ENCODE measurements around the gene KIAA0513.
"Not testable (repeated sequence)": the region's sequence is repeated elsewhere in the genome, so short reads cannot be mapped to it uniquely, and the experiment has no call there.

The KIAA0513 gene

DNA sequence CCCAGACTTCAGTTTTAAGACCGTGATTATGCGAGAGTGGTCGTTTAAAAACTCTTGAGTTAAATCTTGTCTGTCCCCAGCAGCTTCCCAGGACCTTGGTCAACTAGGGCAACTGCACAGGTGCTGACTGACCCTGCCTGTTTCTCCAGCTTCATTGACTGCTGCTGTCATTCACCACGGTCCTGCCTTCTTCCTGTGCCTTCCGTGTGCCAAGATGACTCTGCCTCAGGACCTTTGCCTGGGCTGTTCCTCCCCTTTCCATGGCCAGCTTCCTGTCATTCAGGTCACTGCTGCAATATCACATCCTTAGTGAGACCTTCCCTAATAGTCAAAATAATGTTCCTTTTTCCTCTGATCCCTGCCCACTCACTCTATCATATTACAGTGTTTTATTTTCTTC, 3.9 kb downstream of the KIAA0513 start:
- no peak for DNase-seq

DNA sequence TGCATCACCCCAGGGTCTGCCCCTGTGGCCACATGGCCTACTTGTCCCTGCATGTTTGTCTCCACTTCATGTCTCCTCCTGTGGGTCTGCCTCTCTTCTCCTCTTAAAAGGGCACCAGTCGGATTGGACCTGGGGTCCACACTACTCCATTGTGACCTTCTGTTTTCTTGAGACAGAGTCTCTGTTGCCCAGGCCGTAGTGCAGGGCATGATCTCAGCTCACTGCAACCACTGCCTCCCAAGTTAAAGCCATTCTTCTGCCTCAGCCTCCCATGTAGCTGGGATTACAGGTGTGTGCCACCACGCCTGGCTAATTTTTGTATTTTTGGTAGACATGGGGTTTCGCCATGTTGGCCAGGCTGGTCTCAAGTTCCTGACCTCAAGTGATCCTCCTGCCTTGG, 4.6 kb downstream of the KIAA0513 start:
- DNase-seq, result not testable (repeated sequence)

GRCh38 chr16:85033171-85033570, 5.6 kb downstream of the KIAA0513 start:
- no peak for DNase-seq

DNA sequence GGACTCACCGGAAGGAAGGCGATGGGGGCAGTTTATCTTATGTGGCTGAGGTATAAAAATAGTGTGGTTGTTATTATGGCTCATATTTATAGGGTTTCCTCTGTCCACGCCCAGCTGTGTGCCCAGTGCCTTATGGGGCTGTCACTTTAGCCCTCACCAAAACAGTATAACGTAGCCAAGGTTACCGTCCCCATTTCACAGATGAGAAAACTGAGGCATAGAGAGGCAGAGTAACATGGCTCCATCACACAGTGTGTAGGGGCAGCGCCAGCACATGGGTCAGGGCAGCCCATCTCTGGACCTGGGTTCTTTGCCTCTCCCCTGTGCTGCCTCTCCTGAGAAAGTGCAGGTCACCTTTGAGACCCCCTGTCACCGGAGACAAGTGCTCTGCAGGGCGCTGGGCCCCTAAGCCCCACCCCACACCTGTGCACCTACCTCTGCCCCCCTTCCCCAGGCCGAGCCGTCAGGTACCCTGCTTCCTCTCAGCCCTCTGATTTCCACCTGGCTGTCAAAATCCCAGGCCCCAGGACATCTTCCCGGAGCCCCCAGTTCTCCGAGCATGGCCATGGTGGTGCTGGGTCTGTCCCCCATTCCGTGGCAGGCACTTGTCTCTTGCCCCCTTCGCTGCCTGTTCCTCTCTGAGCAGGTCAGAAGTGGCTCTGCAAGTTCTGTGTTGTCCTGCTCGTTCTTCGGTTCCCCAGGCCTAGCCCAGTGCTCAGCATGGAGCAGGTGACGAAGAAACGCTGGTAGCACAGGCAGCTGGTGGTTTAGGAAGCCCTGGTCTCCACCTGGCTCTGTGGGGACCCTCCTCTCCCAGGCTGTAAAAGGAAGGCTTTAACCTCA, 7.2 kb downstream of the KIAA0513 start:
- no peak for DNase-seq

GRCh38 chr16:85036236-85037049, 8.8 kb downstream of the KIAA0513 start:
- DNase-seq, result no peak

- no peak for DNase-seq
These were observed 9.4 kb downstream of the KIAA0513 start for GRCh38 chr16:85037050-85037410.

DNA sequence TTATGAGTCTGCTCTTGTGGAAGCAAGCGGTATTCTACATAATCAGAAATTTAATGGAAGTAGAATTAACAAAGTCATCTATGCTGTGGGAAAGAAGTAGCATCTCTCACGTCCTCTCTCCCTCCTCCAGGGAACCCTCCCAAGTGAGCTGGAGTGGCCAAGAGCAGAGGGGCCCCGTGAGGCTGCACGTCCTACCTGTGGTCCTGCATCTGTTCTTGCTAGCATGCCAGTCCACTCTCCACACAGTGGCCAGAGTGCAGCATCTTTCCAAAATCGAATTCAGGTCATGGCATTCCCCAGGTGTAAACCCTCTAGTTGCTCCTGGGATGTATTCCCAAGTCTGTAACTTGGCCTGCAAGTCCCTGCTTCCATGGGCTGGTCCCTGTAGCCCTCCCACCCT, 10.1 kb downstream of the KIAA0513 start:
- DNase-seq, result no peak

DNA sequence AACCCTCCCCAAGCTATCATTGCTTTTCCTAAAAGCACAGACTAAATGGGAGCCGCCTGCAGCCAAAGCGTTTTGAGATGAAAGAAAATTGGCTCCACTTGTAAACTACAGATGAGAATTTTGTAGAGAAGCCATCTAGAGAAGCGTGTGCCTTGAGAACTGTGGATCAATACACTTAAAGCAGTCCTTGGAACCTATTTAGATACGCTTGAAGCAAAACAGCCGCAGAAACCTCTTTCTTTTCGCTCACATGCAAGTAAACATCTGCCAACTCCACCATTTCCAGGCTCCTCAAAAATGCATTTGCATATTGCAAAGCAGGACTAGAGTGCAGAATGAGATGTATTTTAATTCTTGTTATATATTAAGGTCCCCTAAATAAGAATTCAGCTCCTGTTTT, 13.1 kb downstream of the KIAA0513 start:
- DNase-seq, result no peak

GRCh38 chr16:85041219-85042166, 13.9 kb downstream of the KIAA0513 start:
- no peak for DNase-seq

DNA sequence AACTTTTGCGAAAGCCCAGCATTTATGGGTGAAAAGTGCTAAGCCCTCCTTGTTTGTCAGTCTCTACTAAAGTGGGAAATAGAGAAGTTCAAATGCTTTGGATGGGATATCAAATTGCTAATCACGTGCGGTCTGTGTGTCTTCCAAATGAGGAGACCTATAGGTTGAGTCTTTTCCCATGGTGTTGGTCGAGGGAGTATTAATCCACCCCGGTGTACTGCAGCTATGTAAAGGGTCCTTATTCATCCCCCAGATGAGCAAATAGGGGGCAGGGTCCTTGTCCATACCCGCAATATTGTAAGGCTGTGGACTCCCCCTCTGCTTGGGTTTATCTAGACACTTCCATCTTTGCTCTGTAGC, 14.6 kb downstream of the KIAA0513 start:
- no peak for DNase-seq

DNA sequence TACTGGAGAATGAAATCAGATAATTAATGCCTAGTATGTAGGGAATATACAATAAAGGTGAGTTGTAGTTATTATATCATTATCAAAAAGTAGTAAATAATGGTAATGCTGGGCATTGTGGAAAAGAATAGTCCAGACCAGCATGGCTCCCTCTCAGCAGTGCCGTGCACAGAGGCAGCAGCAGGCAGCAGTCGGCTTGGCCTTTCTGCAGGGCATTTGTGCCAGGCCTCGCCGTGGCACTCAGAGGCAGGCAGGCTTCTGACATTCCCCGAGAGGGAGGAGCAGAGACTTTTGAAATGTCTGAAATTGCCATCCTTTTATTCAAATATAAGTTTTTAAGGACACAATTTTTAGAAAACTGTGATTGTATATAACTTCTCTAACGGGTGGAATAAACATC, 15.0 kb downstream of the KIAA0513 start:
- DNase-seq, result no peak

- no peak for DNase-seq
These were observed 17.5 kb downstream of the KIAA0513 start for GRCh38 chr16:85045077-85045476.

DNA sequence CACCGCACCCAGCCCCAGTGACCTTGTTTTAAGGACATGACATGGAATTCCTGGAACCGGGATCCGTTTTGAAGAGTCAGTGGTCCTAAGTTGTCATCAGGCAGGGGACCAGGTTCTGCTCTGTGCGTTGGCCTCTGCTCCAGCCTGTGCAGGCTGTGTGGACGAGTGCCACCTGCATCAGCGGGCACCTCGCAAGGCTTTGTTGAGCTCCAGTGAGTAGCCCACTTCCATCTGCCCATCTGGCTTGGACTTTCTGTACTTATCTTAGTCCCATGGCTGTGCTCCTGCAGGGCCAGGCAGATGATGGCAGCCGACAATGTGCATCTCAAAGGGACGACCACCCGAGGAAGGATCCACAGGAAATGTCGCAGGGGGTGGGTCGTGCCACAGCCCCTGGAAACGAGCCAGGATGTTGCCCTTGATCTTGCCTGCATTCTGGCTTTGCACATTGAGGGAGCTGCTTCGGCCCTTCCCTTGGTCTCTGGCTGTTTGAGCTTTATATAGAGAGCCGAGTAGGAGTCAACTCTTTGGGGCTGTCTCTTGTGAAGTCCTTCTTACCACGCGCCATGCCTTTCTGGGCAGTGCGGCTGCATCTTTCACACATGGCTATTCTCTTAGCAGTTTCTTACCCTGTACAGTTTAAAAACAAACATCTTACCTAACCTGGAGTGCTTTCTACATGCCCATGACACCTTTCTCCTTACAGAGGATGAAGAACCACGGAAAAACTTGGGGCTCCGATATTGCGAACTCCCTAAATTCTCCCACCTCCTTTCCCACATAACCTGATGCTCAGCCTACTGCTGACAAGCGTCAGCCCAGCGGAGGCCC, 18.3 kb downstream of the KIAA0513 start:
- DNase-seq, result no peak

GRCh38 chr16:85046472-85046916, 18.9 kb downstream of the KIAA0513 start:
- no peak for DNase-seq

DNA sequence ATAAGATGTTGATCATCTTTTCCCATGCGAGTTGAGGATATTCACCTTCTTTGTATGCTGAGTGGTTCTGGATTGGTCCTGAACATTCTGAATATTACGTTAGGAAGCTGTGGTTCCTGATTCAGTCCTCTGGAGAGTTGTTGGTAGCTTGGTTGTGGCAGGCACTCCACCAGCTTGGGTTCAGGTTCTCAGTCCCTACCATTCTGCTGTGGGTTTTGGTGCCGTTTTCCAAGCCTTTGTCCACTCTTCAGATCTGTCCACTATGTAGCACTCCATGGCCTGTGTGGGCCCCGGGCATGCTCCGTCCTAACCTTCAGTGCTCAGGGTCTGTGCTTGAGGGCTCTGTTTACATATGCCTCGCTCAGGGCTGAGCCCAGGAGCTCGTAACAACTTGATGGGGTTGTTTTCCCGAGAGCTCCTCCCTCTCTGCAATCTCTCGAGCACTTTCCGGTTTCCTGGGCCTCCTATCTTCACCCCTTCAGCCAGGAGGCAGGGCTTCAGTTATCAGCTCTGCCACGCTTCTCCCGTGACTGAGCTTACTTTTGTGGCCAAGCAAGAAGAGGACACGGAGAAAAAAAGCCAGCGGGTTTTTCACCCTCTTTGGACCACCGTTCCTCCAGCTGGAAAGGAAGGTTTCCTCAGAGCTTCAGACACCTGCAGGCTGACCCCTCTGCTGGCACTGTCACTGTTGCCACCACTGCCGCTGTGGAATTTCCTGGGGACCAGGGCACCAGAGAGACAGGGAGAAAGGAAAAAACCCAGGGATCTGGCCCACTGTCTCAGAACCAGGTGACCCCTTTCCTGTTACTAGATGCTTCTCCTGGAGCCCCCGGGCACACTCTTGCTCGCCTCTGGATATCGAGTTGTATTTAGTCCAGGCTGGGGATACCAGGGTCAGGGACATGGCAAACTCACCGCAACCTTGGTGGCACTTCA, 19.6 kb downstream of the KIAA0513 start:
- DNase-seq, result no peak

GRCh38 chr16:85047867-85048455, 20.4 kb downstream of the KIAA0513 start:
- DNase-seq, result no peak

DNA sequence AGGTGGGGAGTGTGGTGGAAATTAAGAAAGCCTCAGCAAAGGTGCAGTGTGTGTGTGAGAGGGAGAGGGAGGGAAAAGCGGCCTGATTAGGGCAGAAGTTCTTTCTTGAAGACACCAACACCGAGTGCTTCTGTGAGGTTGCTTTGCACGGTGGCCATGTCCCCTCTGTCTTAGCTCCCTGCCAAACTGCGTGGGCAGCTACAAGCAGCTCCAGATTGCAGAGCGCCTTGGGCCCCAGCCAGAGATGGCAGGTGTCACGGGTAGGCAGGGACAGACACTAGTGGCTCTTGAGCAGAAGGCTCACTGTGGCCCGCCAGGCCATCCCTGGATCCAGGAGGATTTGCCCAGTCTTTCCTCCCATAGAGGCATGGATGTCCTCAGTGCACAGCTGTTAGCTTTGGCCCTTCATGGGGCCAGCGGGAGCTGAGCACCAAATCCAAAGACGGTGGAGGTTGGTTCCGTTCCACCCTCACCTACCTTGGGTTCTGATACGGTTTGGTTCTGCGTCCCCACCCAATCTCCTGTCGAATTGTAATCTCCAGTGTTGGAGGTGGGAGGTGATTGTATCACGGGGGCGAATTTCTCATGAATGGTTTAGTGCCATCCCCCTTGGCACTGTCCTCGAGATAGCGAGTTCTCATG, 21.4 kb downstream of the KIAA0513 start:
- no peak for DNase-seq

DNA sequence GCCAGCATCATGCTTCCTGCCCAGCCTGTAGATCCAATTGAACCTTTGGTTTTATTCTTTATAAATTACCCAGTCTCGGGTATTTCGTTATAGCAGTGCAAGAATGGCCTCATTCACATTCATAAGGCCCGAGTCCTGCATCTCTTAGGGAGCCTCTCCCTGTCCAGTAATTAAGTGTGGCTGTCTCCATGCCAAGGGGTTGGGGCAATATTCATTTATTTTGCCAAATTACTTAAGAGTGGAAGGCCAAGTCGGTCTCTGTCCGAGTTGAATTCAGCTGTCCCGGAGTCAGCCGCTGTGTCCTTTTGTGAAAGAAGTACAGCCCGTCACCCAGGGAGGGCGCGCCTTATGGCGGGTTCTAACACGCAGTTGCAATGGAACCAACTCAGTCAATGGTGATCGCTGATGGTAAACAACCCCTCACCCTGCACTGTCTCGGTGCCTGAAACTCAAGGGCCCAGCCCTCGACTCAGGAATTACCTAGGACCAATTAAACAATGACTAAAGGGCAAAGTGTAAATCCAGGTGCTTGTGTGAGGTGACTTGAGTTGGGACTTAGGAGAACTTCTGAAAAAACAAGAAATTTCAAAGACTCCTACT, 22.2 kb downstream of the KIAA0513 start:
- DNase-seq, result no peak

GRCh38 chr16:85051067-85051581, 23.5 kb downstream of the KIAA0513 start:
- DNase-seq, result no peak
